WTC11 (cell line): ENCODE results near the gene MORC1. TPM values are rescaled to one million over a fixed set of nuclear protein-coding genes. Genes with fewer than 3 reads are reported as not detected.

ENCODE experiments used
- ATAC-seq: fragments of 200-7000 bp; cut with Tn5 transposase; 2 replicates; pipeline ENCODE4 v1.10.0; 2021; ENCODE audit warnings: mild to moderate bottlenecking, moderate library complexity
- CTCF ChIA-PET: fragments of 300-600 bp; sonication (Branson Sonifier 250); formaldehyde crosslinking; loops from one replicate; lab custom pipeline; 2021; ENCODE audit warnings: antibody characterized with exemption; lab: Charles Lee
- POLR2A ChIA-PET: fragments of 350-600 bp; sonication (Branson Sonifier 250); formaldehyde crosslinking; loops from one replicate; lab custom pipeline; 2021; ENCODE audit warnings: antibody characterized with exemption; lab: Charles Lee
- DNase-seq: peaks from one replicate; pipeline ENCODE4 v3.0.0; 2021; ENCODE audit warnings: low spot score
- H3K27ac Mint-ChIP-seq: 2 replicates; pipeline ENCODE4 v1.8.0; 2021; ENCODE audit warnings: mixed read lengths
- H3K27me3 Mint-ChIP-seq: 2 replicates; pipeline ENCODE4 v1.8.0; 2021; ENCODE audit warnings: low read depth, mild to moderate bottlenecking, moderate library complexity, mixed read lengths
- H3K36me3 Mint-ChIP-seq: 2 replicates; pipeline ENCODE4 v1.8.0; 2021; ENCODE audit warnings: mixed read lengths
- H3K4me1 Mint-ChIP-seq: 2 replicates; pipeline ENCODE4 v1.8.0; 2022; ENCODE audit warnings: mixed read lengths
- H3K4me3 Mint-ChIP-seq: 2 replicates; pipeline ENCODE4 v1.8.0; 2021; ENCODE audit warnings: mild to moderate bottlenecking, moderate library complexity, mixed read lengths
- H3K9me3 Mint-ChIP-seq: 2 replicates; pipeline ENCODE4 v1.8.0; 2021; ENCODE audit warnings: mixed read lengths
- ATF2 ChIP-seq: sonication (generic); formaldehyde crosslinking; IDR thresholded peaks from 2 replicates; pipeline ENCODE4 v1.8.1; 2022; ENCODE audit warnings: low read depth, missing genetic modification reagents, borderline replicate concordance
- ATF6 ChIP-seq: sonication (generic); formaldehyde crosslinking; IDR thresholded peaks from 2 replicates; pipeline ENCODE4 v1.8.1; 2023; ENCODE audit warnings: mild to moderate bottlenecking, missing genetic modification reagents
- CBFB ChIP-seq: sonication (generic); formaldehyde crosslinking; IDR thresholded peaks from 2 replicates; pipeline ENCODE4 v1.8.1; 2022; ENCODE audit warnings: mild to moderate bottlenecking, low read depth, missing genetic modification reagents
- EMX1 ChIP-seq: fragments of 250-450 bp; sonication (Bioruptor Pico); IDR thresholded peaks from 2 replicates; pipeline ENCODE4 v1.8.0; 2021; ENCODE audit warnings: mild to moderate bottlenecking
- ESRRA ChIP-seq: sonication (generic); formaldehyde crosslinking; IDR thresholded peaks from 2 replicates; pipeline ENCODE4 v1.8.1; 2022; ENCODE audit warnings: mild to moderate bottlenecking, missing genetic modification reagents, borderline replicate concordance
- ETV6 ChIP-seq: sonication (generic); formaldehyde crosslinking; IDR thresholded peaks from 2 replicates; pipeline ENCODE4 v1.8.1; 2022; ENCODE audit warnings: mild to moderate bottlenecking, missing genetic modification reagents
- FOXJ3 ChIP-seq: sonication (generic); formaldehyde crosslinking; IDR thresholded peaks from 2 replicates; pipeline ENCODE4 v1.9.0; 2021; ENCODE audit warnings: missing genetic modification reagents, mild to moderate bottlenecking, borderline replicate concordance
- FOXP1 ChIP-seq: sonication (generic); formaldehyde crosslinking; IDR thresholded peaks from 2 replicates; pipeline ENCODE4 v1.8.0; 2022; ENCODE audit warnings: missing genetic modification reagents, mild to moderate bottlenecking, moderate library complexity, borderline replicate concordance
- HMGXB4 ChIP-seq: sonication (generic); formaldehyde crosslinking; IDR thresholded peaks from 2 replicates; pipeline ENCODE4 v1.8.1; 2023; ENCODE audit warnings: mild to moderate bottlenecking, moderate library complexity, missing genetic modification reagents
- IRF2 ChIP-seq: sonication (generic); formaldehyde crosslinking; IDR thresholded peaks from 2 replicates; pipeline ENCODE4 v1.8.0; 2022; ENCODE audit warnings: low read depth, missing genetic modification reagents, borderline replicate concordance
- MYBL2 ChIP-seq: sonication (generic); formaldehyde crosslinking; IDR thresholded peaks from 2 replicates; pipeline ENCODE4 v1.8.1; 2023; ENCODE audit warnings: mild to moderate bottlenecking, moderate library complexity, missing genetic modification reagents
- NFYB ChIP-seq: sonication (generic); formaldehyde crosslinking; conservative IDR thresholded peaks from 2 replicates; pipeline ENCODE4 v1.8.0; 2022; ENCODE audit warnings: low read depth, missing genetic modification reagents
- OVOL2 ChIP-seq: fragments of 250-450 bp; sonication (Bioruptor Pico); IDR thresholded peaks from 2 replicates; pipeline ENCODE4 v1.9.0; 2021; ENCODE audit warnings: mild to moderate bottlenecking, borderline replicate concordance
- ZNF138 ChIP-seq: sonication (generic); formaldehyde crosslinking; conservative IDR thresholded peaks from 2 replicates; pipeline ENCODE4 v1.8.1; 2022; ENCODE audit warnings: mild to moderate bottlenecking, moderate library complexity, missing genetic modification reagents
- ZNF416 ChIP-seq: fragments of 250-450 bp; sonication (Bioruptor Pico); IDR thresholded peaks from 2 replicates; pipeline ENCODE4 v1.9.0; 2021; ENCODE audit warnings: mild to moderate bottlenecking, inconsistent platforms
- ZNF512 ChIP-seq: sonication (generic); formaldehyde crosslinking; IDR thresholded peaks from 2 replicates; pipeline ENCODE4 v1.8.1; 2022; ENCODE audit warnings: missing genetic modification reagents, borderline replicate concordance
- ZNF532 ChIP-seq: fragments of 250-450 bp; sonication (Bioruptor Pico); IDR thresholded peaks from 2 replicates; pipeline ENCODE4 v1.9.0; 2021; ENCODE audit warnings: mild to moderate bottlenecking, borderline replicate concordance
- total RNA-seq: library from RNA; stranded (reverse); gene quantifications from 3 replicates; pipeline ENCODE4 v1.2.3, GENCODE V29; 2021

Gene MORC1
- total RNA-seq, 1 experiment from 2014 or later: not detected

- Mint-ChIP-seq H3K36me3 (no peaks in the 10 kb centered on the region), H3K4me1 (no peaks in the 10 kb centered on the region), H3K9me3 (no peaks in the 10 kb centered on the region), H3K27me3 (no peaks in the 10 kb centered on the region), H3K4me3 (no peak overlapping the region), H3K27ac (no peak overlapping the region)
- TF ChIP-seq ZNF532 (CRISPR knock-in tag) (no peak), MYBL2 (CRISPR knock-in tag) (no peak), OVOL2 (CRISPR knock-in tag) (no peak), ZNF416 (CRISPR knock-in tag) (no peak), ZNF138 (CRISPR knock-in tag) (no peak), HMGXB4 (no peak), ESRRA (no peak), NFYB (CRISPR knock-in tag) (no peak), ZNF512 (CRISPR knock-in tag) (no peak), ETV6 (CRISPR knock-in tag) (no peak), CBFB (CRISPR knock-in tag) (no peak), ATF2 (no peak), FOXP1 (CRISPR knock-in tag) (no peak), IRF2 (CRISPR knock-in tag) (no peak), ATF6 (CRISPR knock-in tag) (no peak), FOXJ3 (CRISPR knock-in tag) (no peak), EMX1 (CRISPR knock-in tag) (no peak)
- POLR2A ChIA-PET: no interaction called here
- CTCF ChIA-PET: interaction anchor here (0.5 to 1.5 kb wide), 2 partner anchors 71 to 129 kb away, joined by 3 to 7 read pairs; no protein-coding TSS in a partner anchor
- no peak for DNase-seq
- ATAC-seq: no peak
Measured at GRCh38 chr3:108953210-108953609, 164.7 kb downstream of the MORC1 start.
